Activated naive CD8-positive, alpha-beta T cell (primary cell): ENCODE data around the gene PRL.

ENCODE experiments used
- H3K27ac Mint-ChIP-seq: one replicate; pipeline ENCODE4 v1.8.0; 2021; ENCODE audit warnings: mixed read lengths
- H3K27me3 Mint-ChIP-seq: one replicate; pipeline ENCODE4 v1.8.0; 2021; ENCODE audit warnings: mixed read lengths
- H3K36me3 Mint-ChIP-seq: one replicate; pipeline ENCODE4 v1.8.0; 2021; ENCODE audit warnings: mixed read lengths
- H3K4me1 Mint-ChIP-seq: one replicate; pipeline ENCODE4 v1.8.0; 2021; ENCODE audit warnings: low read depth, mixed read lengths
- H3K4me3 Mint-ChIP-seq: one replicate; pipeline ENCODE4 v1.8.0; 2021; ENCODE audit warnings: mild to moderate bottlenecking, mixed read lengths
- H3K9me3 Mint-ChIP-seq: one replicate; pipeline ENCODE4 v1.8.0; 2021; ENCODE audit warnings: low read depth, mixed read lengths

PRL gene

DNA sequence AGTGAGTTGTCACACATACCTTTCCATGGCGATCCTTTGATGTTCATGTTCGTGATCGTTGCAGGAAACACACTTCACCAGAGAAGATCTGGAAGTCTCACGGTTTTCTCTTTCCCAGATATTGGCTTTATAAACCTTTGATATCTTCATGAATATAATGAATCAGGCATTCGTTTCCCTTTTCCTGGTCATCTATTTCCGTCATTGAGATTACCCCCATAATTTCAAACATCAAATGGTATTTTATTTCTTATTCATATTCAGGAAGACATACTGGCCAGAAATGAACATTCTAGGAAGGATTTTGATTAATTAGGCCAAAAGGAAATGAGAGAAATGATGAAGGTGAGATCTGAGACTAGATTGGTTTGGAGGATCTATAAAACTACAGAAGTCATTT, at the start of gene PRL:
PRL (minus strand) TSS at position 101 of the 400 bp plus-strand sequence; CDS start at position 47, 54 bp downstream.
- Mint-ChIP-seq H3K27me3 (peaks cover 4% of the 10 kb centered on the region), H3K4me3 (no peak within 1 kb of the TSS), H3K27ac (no peak within 1 kb of the TSS), H3K9me3 (no peaks in the 10 kb centered on the region), H3K36me3 (no peaks in the 10 kb centered on the region), H3K4me1 (no peaks in the 10 kb centered on the region)

DNA sequence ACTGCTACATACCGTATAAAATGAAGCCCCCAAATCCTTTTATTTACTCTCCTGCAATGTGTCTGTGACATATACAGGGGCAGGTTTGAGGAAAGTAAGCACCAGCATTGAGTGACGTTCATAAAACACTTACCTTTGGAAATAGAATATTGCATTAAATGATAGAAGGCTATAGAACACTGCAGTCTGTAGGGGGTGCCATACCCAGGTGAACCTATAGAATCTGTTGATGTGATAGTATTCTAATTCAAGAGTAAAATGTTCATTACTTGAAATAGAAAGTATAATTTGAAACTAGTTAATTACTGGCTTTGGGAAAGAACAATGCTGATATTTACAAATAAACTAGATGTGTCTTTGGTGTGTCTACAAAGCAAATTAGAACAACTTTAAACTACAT, 47.0 kb upstream of the PRL start:
- no peaks in the 10 kb centered on the region for H3K27me3 Mint-ChIP-seq
- H3K27ac Mint-ChIP-seq: no peak overlapping the region
- H3K36me3 Mint-ChIP-seq: no peaks in the 10 kb centered on the region
- H3K9me3 Mint-ChIP-seq: no peaks in the 10 kb centered on the region
- H3K4me1 Mint-ChIP-seq: no peaks in the 10 kb centered on the region
- H3K4me3 Mint-ChIP-seq: no peak overlapping the region

DNA sequence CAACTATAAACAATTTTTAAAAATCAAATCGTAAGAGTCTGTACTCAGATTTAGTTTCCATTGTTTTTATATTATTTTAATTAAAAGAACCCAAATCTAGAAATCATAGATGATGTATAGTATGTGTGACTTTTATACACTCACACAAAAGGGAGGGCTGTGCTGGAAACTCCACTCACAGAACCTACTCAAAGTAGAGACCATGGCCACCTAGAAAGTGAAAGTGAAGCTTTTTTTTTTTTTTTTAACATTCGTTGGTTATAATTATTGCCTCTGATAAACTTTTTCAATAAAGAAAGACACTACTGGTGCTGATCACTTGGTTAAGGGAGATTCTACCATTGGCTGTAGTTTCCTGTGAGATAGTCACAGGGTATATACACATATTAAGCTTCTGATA, 37.9 kb upstream of the PRL start:
- no peaks in the 10 kb centered on the region for H3K9me3 Mint-ChIP-seq
- peaks cover 4% of the 10 kb centered on the region for H3K4me1 Mint-ChIP-seq
- H3K27ac Mint-ChIP-seq: no peak overlapping the region
- no peak overlapping the region for H3K4me3 Mint-ChIP-seq
- H3K27me3 Mint-ChIP-seq: no peaks in the 10 kb centered on the region
- H3K36me3 Mint-ChIP-seq: no peaks in the 10 kb centered on the region

DNA sequence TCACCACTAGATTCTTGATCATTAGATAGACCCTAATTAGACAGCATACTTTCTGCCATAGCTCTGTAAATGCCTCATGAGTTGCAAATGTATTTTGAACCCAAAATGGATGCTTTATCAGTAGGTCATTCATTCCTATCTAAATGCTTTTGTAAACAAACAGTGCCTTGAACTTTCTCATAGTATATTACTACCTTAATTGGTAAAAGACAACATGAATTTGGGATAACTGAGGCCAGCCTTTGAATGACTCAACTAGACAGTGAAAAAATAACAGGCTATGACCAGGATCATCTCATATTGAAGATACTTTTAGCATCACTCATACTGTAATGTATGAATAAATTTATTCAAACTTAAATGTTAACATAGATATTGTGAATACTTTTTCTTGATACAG, 37.0 kb upstream of the PRL start:
- Mint-ChIP-seq H3K4me1 (peaks cover 4% of the 10 kb centered on the region), H3K36me3 (no peaks in the 10 kb centered on the region), H3K27me3 (no peaks in the 10 kb centered on the region), H3K4me3 (no peak overlapping the region), H3K27ac (no peak overlapping the region), H3K9me3 (no peaks in the 10 kb centered on the region)

DNA sequence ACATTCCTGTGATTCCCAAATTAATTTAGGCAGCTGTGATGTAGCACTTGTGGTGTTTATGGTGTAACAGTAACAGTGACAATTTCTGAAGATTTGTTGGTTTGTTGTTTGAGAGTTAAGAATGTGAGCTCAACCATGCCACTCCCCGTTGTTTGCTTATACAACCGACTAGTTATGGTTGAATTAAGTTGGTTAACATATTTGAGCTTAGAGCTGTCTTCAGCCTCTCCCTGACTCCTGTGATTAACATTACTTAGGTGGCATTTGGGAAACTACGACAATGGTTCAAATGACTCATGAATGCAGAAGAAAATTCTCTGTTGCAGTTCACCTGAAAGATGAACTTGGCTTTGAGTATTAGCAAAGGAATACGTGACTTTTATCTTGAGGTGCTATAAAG, 35.9 kb upstream of the PRL start:
- no peak overlapping the region for H3K4me3 Mint-ChIP-seq

DNA sequence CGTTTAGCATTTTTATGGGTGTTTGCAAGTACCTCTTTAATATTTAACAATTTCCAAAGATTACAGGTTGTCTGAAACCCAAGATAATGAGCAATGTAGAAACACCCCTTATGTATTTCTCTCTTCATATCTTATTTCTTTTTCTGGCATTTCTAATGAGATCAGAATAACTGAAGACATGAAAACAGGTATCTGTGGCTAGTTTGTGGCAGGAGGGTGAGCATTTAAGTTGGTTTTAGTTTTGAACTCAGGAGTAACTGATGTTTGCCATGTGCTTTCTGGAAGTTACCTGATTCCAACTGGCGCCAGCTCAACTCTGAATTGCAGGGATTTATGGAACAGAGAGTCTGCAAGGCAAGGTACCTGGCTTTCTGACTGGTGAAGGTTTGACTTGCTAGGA, 35.4 kb upstream of the PRL start:
- peaks cover 4% of the 10 kb centered on the region for H3K4me1 Mint-ChIP-seq
- no peak overlapping the region for H3K4me3 Mint-ChIP-seq
- no peak overlapping the region for H3K27ac Mint-ChIP-seq
- H3K9me3 Mint-ChIP-seq: no peaks in the 10 kb centered on the region
- H3K36me3 Mint-ChIP-seq: no peaks in the 10 kb centered on the region
- no peaks in the 10 kb centered on the region for H3K27me3 Mint-ChIP-seq

More for the DNA sequence above, 35.9 kb upstream of the PRL start:
- Mint-ChIP-seq H3K4me1 (peaks cover 4% of the 10 kb centered on the region), H3K36me3 (no peaks in the 10 kb centered on the region), H3K27me3 (no peaks in the 10 kb centered on the region), H3K9me3 (no peaks in the 10 kb centered on the region), H3K27ac (no peak overlapping the region)

DNA sequence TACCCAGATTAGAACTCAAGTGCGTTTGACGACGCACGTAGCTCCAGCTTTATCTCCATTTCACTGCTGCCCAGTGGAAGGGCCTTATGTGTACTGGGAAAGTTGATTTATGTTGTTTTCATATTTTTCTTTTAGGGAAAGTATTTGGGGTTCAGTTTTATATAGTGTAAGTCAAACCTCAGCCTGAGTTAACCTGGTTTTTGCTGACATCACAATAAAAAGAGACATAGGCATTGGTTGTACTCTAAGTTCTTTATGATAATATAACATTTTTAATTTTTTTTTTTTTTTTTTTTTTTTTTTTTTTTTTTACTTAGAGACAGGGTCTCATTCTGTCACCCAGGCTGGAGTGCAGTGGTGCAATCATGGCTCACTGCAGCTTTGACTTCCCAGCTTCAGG, 34.1 kb upstream of the PRL start:
- no peaks in the 10 kb centered on the region for H3K36me3 Mint-ChIP-seq
- H3K4me1 Mint-ChIP-seq: peaks cover 4% of the 10 kb centered on the region
- no peak overlapping the region for H3K4me3 Mint-ChIP-seq
- H3K9me3 Mint-ChIP-seq: no peaks in the 10 kb centered on the region
- H3K27ac Mint-ChIP-seq: no peak overlapping the region
- no peaks in the 10 kb centered on the region for H3K27me3 Mint-ChIP-seq

DNA sequence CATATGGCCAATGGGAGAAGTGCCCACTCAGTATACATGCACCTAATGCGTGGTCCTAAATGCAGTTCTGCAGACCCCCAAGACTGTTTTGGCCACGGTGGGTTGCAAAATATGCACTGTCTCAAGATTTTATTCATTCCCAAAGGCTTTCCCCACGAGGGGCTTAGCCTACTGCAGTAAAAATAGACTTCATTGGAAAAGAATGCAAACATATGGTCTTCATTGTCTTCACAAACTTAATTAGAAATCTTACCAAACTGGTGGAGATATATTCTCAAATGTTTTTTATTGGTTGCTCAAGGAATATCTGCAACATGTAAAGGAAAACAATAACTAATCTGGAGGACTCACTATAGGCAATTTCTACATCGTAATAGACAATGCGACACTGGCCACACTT, 31.6 kb upstream of the PRL start:
- H3K27me3 Mint-ChIP-seq: no peaks in the 10 kb centered on the region
- no peaks in the 10 kb centered on the region for H3K9me3 Mint-ChIP-seq
- H3K36me3 Mint-ChIP-seq: no peaks in the 10 kb centered on the region
- H3K27ac Mint-ChIP-seq: no peak overlapping the region
- no peaks in the 10 kb centered on the region for H3K4me1 Mint-ChIP-seq
- H3K4me3 Mint-ChIP-seq: no peak overlapping the region

DNA sequence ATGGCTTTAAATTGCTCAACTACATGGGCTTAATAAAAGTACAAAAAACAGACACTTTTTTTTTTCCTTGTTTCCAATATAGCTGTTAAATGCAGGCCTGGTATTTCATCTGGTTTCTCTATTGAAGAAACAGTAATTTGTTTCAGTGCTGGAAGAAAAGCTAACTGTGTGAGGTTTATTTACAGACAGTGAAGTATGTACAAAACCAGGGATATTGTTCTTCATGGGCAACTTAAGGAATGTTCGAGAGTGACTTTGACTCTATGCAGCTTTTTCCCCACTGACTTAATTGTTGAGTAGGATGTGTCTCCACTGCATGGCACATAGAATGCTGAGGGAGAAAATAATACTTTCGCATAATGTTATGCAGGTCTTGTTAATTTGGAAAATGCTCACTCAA, 31.0 kb upstream of the PRL start:
- Mint-ChIP-seq H3K4me3 (no peak overlapping the region), H3K4me1 (no peaks in the 10 kb centered on the region)

DNA sequence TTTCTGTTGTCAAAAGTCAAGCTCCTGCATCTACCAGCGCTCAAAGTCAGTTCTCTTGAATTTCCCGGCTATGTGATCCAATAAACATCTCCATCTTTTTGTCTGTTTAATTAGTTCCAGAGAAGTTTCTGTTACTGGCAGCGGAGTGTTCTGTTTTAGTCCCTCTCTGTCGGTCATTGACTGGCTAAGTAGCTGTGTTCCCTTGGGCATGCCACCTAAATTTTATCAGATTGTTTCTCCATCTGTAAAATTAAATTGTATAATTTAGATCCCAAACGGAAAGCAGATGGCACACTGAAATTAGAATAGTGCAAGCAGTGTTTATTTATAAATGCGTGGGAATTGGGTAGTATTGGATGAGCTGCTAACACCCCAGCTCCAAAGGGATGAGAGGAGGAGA, 29.7 kb upstream of the PRL start:
- H3K36me3 Mint-ChIP-seq: no peaks in the 10 kb centered on the region
- H3K27ac Mint-ChIP-seq: no peak overlapping the region
- no peaks in the 10 kb centered on the region for H3K4me1 Mint-ChIP-seq
- H3K4me3 Mint-ChIP-seq: no peak overlapping the region
- no peaks in the 10 kb centered on the region for H3K27me3 Mint-ChIP-seq
- no peaks in the 10 kb centered on the region for H3K9me3 Mint-ChIP-seq

More for the DNA sequence above, 31.0 kb upstream of the PRL start:
- H3K9me3 Mint-ChIP-seq: no peaks in the 10 kb centered on the region
- H3K27ac Mint-ChIP-seq: no peak overlapping the region
- H3K36me3 Mint-ChIP-seq: no peaks in the 10 kb centered on the region
- no peaks in the 10 kb centered on the region for H3K27me3 Mint-ChIP-seq

DNA sequence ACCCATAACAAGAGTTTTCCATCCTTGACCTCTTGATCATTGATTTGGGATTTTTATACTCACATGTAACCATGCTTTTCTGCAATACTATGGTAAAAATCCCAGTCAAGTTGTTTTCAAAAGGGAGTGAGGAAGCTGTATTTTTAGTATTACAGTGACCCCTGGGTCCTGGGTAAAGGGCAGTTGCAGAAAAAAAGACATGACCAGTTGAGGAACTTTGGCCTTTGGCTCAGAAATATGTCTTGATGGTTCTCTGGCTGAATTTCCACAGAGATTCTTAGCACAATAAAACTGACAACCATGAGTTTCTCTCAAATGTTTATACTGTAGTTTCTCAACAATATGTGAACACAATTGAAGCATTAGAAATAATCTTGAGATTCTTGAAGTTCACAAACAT, 28.6 kb upstream of the PRL start:
- Mint-ChIP-seq H3K4me3 (no peak overlapping the region), H3K36me3 (no peaks in the 10 kb centered on the region), H3K4me1 (no peaks in the 10 kb centered on the region), H3K9me3 (no peaks in the 10 kb centered on the region), H3K27ac (no peak overlapping the region), H3K27me3 (no peaks in the 10 kb centered on the region)

DNA sequence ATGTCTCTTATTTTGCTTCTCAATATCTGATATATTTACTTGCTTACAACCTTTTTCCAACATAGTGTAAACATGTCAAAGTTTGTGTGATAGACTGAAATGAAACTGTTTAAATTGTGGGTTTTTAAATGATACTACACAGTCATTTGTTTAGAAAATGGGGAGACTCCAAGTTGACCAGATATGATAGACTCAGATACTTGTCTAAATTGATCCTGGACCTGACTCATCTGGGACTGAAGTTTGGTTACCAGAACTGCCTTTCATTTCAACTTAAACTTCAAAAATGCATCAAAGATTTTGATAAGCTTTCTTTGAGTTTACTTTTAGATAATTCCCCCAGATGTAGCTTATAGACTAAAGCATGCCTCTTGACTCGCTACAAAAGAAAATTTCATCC, 27.0 kb upstream of the PRL start:
- Mint-ChIP-seq H3K4me3 (no peak overlapping the region), H3K36me3 (no peaks in the 10 kb centered on the region), H3K9me3 (no peaks in the 10 kb centered on the region), H3K27ac (no peak overlapping the region), H3K4me1 (no peaks in the 10 kb centered on the region), H3K27me3 (no peaks in the 10 kb centered on the region)

DNA sequence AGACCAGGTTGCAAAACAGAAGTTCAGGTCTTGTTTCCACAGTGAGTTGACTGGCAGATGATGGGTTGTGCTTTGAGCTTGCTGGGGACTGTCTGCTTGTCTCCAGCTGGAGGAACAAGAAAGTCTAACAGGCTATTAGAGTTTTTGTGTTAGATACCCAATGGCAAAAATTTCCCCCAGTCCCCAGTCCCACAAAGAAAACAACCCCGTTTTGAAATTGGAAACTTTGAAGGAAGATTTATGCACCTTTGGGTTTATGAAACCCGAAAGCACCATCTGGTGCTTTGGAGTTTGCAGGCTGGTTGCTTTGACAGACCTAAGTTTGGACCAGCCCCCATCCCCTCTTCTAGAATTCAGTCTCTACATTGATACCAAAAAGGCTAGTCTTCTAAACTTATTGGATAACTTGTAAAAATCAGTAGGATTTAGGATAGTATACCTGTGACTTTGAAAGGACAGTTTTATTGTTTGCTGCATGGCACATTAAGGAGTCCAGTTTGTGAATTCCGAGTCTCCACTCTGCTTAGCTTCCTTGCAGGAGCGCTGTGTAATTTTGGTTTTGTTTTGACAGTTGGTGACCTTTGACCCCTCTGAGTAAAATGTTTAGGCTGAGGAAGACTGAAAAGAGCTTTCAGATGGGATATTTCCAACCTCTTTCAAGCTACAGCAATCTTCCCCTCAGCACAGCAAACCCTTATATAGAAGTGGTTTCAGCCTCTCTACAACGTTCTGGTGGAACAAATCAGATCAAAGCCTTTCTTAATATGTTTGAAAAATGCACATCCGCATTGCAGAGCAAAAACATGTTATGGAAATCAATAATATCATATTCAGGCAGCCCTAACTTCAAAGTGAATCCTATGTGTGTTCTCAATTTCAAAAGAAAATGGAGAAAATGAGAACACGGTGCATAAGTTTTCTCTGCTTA, 25.5 kb upstream of the PRL start:
- Mint-ChIP-seq H3K4me3 (no peak overlapping the region), H3K4me1 (no peaks in the 10 kb centered on the region), H3K27ac (no peak overlapping the region), H3K9me3 (no peaks in the 10 kb centered on the region), H3K36me3 (no peaks in the 10 kb centered on the region), H3K27me3 (no peaks in the 10 kb centered on the region)

DNA sequence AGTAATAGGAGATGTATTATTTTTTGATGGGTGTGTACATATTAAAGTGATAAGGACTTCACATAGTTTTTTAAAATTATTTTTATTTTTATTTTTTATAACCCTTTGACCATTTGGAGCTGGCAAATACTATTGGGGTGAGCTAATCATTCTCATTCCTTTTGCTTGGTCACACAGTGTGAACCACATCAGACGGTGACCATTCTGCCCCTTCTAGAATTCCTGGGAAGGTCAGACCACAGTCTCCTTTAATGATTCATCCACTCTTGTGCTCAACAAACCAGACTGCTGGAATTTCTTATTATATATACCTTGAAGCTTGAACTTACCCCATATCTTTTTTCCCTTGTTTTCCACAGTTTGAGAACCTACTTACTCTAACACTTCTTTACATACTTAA, 23.9 kb upstream of the PRL start:
- H3K27me3 Mint-ChIP-seq: no peaks in the 10 kb centered on the region
- no peaks in the 10 kb centered on the region for H3K4me1 Mint-ChIP-seq
- no peak overlapping the region for H3K27ac Mint-ChIP-seq
- no peaks in the 10 kb centered on the region for H3K36me3 Mint-ChIP-seq
- H3K9me3 Mint-ChIP-seq: no peaks in the 10 kb centered on the region
- H3K4me3 Mint-ChIP-seq: no peak overlapping the region

DNA sequence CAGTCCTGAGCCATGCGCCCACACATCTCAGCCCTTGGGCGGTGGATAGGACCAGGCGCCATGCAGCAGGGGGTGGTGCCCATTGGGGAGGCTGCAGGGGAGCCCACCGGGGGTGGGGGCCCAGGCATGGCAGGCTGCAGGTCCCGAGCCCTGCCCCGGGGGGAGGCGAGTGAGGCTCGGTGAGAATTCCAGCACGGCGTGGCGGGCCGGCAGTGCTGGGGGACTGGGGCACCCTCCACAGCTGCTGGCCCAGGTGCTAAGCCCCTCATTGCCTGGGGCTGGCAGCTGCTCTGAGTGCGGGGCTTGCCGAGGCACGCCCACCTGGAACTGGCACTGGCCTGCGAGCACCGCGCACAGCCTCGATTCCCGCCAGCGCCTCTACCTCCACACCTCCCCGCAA, 21.6 kb upstream of the PRL start:
- H3K27me3 Mint-ChIP-seq: no peaks in the 10 kb centered on the region
- H3K4me1 Mint-ChIP-seq: no peaks in the 10 kb centered on the region
- H3K27ac Mint-ChIP-seq: no peak overlapping the region
- H3K9me3 Mint-ChIP-seq: peaks cover 9% of the 10 kb centered on the region
- no peak overlapping the region for H3K4me3 Mint-ChIP-seq
- peaks cover 4% of the 10 kb centered on the region for H3K36me3 Mint-ChIP-seq

DNA sequence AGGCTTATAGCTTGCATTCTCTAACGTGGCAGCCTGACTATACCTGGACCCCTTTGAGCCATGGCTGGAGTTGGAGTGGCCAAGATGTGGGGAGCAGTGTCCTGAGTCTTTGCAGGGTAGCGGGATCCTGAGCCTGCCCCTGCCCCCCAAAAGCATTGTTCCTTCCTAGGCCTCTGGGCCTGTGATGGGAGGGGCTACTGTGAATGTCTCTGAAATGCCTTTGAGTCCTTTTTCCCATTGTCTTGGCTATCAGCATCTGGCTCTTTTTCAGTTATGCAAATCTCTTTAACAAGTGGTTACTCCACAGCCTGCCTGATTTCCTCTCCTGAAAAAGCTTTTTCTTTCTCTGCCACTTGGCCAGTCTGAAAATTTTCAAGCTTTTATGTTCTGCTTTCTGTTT, 17.0 kb upstream of the PRL start:
- H3K4me1 Mint-ChIP-seq: no peaks in the 10 kb centered on the region
- H3K27ac Mint-ChIP-seq: no peak overlapping the region
- no peak overlapping the region for H3K4me3 Mint-ChIP-seq
- H3K27me3 Mint-ChIP-seq: no peaks in the 10 kb centered on the region
- peaks cover 20% of the 10 kb centered on the region for H3K9me3 Mint-ChIP-seq
- H3K36me3 Mint-ChIP-seq: peaks cover 4% of the 10 kb centered on the region
